Thyroid gland (tissue), 4 donors: Measurements from ENCODE around the gene ARF4.

ENCODE experiments used
- POLR2A ChIP-seq, 2 donors: fragments of 450-650 bp; IDR thresholded peaks; one replicate each; pipeline ENCODE4 v1.6.1; 2017; ENCODE audit warnings: antibody characterized with exemption in 2 of 2, mild to moderate bottlenecking in 2 of 2, moderate library complexity in 1 of 2
- TF ChIP-seq, protein P1 (sequence below), 6 experiments: fragments of 200-600 bp in 3 of 6; fragments of 450-650 bp in 3 of 6; sonication (generic) in 3 of 6; IDR thresholded peaks; one replicate each; pipeline ENCODE4 v1.5.1; 2016 to 2019; ENCODE audit warnings: antibody characterized with exemption in 6 of 6, mild to moderate bottlenecking in 2 of 6, inconsistent platforms in 1 of 6, moderate library complexity in 1 of 6

DNA sequence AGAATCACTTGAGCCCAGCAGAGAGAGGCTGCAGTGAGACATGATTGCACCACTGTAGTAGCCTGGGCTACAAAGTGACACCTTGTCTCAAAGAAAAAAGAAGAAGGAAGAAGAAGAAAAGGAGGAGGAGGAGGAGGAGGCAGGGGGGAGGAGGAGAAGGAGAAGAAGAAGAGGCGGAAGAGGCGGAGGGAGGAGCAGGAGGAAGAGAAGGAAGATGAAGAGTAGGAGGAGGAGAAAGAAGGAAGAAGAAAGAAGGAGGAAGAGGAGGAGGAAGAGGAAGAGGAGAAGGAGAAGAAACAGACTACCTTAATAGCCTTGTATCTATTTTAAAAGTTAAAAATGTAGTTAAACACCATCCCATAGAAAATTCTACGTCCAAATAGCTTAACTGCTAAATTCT lies 19.1 kb upstream of the ARF4 start:
- TF ChIP-seq, protein P1, sequence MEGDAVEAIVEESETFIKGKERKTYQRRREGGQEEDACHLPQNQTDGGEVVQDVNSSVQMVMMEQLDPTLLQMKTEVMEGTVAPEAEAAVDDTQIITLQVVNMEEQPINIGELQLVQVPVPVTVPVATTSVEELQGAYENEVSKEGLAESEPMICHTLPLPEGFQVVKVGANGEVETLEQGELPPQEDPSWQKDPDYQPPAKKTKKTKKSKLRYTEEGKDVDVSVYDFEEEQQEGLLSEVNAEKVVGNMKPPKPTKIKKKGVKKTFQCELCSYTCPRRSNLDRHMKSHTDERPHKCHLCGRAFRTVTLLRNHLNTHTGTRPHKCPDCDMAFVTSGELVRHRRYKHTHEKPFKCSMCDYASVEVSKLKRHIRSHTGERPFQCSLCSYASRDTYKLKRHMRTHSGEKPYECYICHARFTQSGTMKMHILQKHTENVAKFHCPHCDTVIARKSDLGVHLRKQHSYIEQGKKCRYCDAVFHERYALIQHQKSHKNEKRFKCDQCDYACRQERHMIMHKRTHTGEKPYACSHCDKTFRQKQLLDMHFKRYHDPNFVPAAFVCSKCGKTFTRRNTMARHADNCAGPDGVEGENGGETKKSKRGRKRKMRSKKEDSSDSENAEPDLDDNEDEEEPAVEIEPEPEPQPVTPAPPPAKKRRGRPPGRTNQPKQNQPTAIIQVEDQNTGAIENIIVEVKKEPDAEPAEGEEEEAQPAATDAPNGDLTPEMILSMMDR (IDR thresholded peaks at IDR 0.05), result no peak
- no peak for TF ChIP-seq POLR2A (IDR thresholded peaks at IDR 0.05)
